OCI-LY7 (cell line): ENCODE data around the gene SALL1. TPM values are rescaled to one million over a fixed set of nuclear protein-coding genes. Genes with fewer than 3 reads are reported as not detected.

Experiments used
- BruUV-seq: library from RNA; stranded (reverse); fragments of 400-500 nt; replicated peaks from 2 replicates; lab custom pipeline; 2021; lab: Mats Ljungman, UMichigan
- CTCF ChIA-PET: fragments of 300-600 bp; sonication (Branson Sonifier 250); formaldehyde crosslinking; loops from one replicate; lab custom pipeline; 2022; ENCODE audit warnings: antibody characterized with exemption; ENCODE audit not compliant: unreplicated experiment; lab: Charles Lee
- POLR2A ChIA-PET: fragments of 300-600 bp; sonication (Branson Sonifier 250); formaldehyde crosslinking; loops from one replicate; lab custom pipeline; 2022; ENCODE audit warnings: antibody characterized with exemption; lab: Charles Lee
- DNase-seq: peaks from one replicate; pipeline ENCODE4 v3.0.0-alpha.2; 2015; ENCODE audit warnings: low spot score
- H2AFZ ChIP-seq: fragments of 200-600 bp; sonication (generic), shearing (Covaris generic); 2 replicates; pipeline ENCODE4 v1.6.1; 2014; ENCODE audit warnings: mild to moderate bottlenecking, antibody characterized with exemption, low read length, moderate library complexity
- H3K27ac ChIP-seq: fragments of 200-600 bp; sonication (generic); 2 replicates; pipeline ENCODE4 v1.5.1; 2014; ENCODE audit warnings: mixed run types, low read depth, mild to moderate bottlenecking, moderate library complexity, low read length, inconsistent platforms; ENCODE audit not compliant: poor library complexity, severe bottlenecking
- H3K36me3 ChIP-seq: fragments of 200-600 bp; sonication (generic); 2 replicates; pipeline ENCODE4 v1.6.1; 2014; ENCODE audit warnings: mild to moderate bottlenecking, antibody characterized with exemption, low read length, moderate library complexity, mixed read lengths; ENCODE audit not compliant: insufficient read depth
- H3K4me1 ChIP-seq: fragments of 200-600 bp; sonication (generic); 2 replicates; pipeline ENCODE4 v1.5.1; 2014; ENCODE audit warnings: mild to moderate bottlenecking, low read length; ENCODE audit not compliant: insufficient read depth, poor library complexity, severe bottlenecking
- H3K4me2 ChIP-seq: fragments of 200-600 bp; sonication (generic); 2 replicates; pipeline ENCODE4 v1.6.1; 2014; ENCODE audit warnings: mild to moderate bottlenecking, low read length
- H3K4me3 ChIP-seq: fragments of 200-600 bp; sonication (generic); 2 replicates; pipeline ENCODE4 v1.5.1; 2014; ENCODE audit warnings: mild to moderate bottlenecking, low read depth, low read length; ENCODE audit not compliant: poor library complexity, severe bottlenecking
- H3K79me2 ChIP-seq: fragments of 200-600 bp; sonication (generic); 2 replicates; pipeline ENCODE4 v1.6.1; 2016; ENCODE audit warnings: low read depth, mild to moderate bottlenecking, low read length, moderate library complexity, mixed read lengths; ENCODE audit not compliant: insufficient read depth
- H3K9me2 ChIP-seq: fragments of 200-600 bp; sonication (generic); 2 replicates; pipeline ENCODE4 v1.6.1; 2016; ENCODE audit warnings: mild to moderate bottlenecking, low read length, mixed read lengths; ENCODE audit not compliant: insufficient read depth
- H3K9me3 ChIP-seq: fragments of 200-600 bp; sonication (generic); 2 replicates; pipeline ENCODE4 v1.6.1; 2014; ENCODE audit warnings: mild to moderate bottlenecking, mixed run types, low read length, mixed read lengths
- H4K20me1 ChIP-seq: fragments of 200-600 bp; sonication (generic); 2 replicates; pipeline ENCODE4 v1.6.1; 2014; ENCODE audit warnings: mild to moderate bottlenecking, antibody characterized with exemption, low read length, moderate library complexity, mixed read lengths; ENCODE audit not compliant: insufficient read depth
- CTCF ChIP-seq: fragments of 200-600 bp; sonication (generic); conservative IDR thresholded peaks from 2 replicates; pipeline ENCODE4 v1.5.1; 2014; ENCODE audit warnings: mild to moderate bottlenecking, antibody characterized with exemption, low read length, moderate library complexity, mixed read lengths
- EZH2phosphoT487 ChIP-seq: fragments of 200-600 bp; sonication (generic); IDR thresholded peaks from 2 replicates; pipeline ENCODE4 v1.6.1; 2018; ENCODE audit warnings: low read depth, borderline replicate concordance, mild to moderate bottlenecking, mixed run types, antibody characterized with exemption, low read length, moderate library complexity, mixed read lengths
- intact Hi-C: fragments of 100-400 bp; cut with micrococcal nuclease; formaldehyde crosslinking; loops from one replicate; pipeline ENCODE4 v1.10.0; 2022; ENCODE audit not compliant: unreplicated experiment
- total RNA-seq, 2 experiments: library from RNA; depleted of rRNA in 1 of 2; stranded (reverse); fragments of >200 nt in 1 of 2; shearing (Covaris generic) in 1 of 2; gene quantifications; 2 replicates each; pipeline ENCODE4 v1.2.3, GENCODE V29; 2014 to 2022

SALL1 gene
- total RNA-seq, 2 experiments from 2014 or later: not detected

GRCh38 chr16:51168755-51169154, 17.7 kb upstream of the SALL1 start:
- intact Hi-C loops: no loop called here
- Histone ChIP-seq H3K36me3 (no peaks in the 10 kb centered on the region), H3K4me1 (no peaks in the 10 kb centered on the region), H3K79me2 (no peaks in the 10 kb centered on the region), H3K27ac (no peak overlapping the region), H4K20me1 (no peaks in the 10 kb centered on the region), H3K9me3 (no peaks in the 10 kb centered on the region), H2AFZ (no peak overlapping the region), H3K4me2 (no peak overlapping the region), H3K4me3 (no peak overlapping the region), H3K9me2 (no peaks in the 10 kb centered on the region)
- ChIA-PET CTCF (no interaction called here), POLR2A (interaction anchor here (0.7 kb wide), 1 partner anchor 1749 kb away, joined by 3 read pairs; no protein-coding TSS in a partner anchor)
- DNase-seq: no peak
- TF ChIP-seq CTCF (no peak), EZH2phosphoT487 (no peak)
- no TSS peak for BruUV-seq

- TF ChIP-seq EZH2phosphoT487 (no peak), CTCF (no peak)
- Histone ChIP-seq H3K27ac (no peak overlapping the region), H3K4me1 (no peaks in the 10 kb centered on the region)
Observed at GRCh38 chr16:51167170-51167895, 16.3 kb upstream of the SALL1 start.

GRCh38 chr16:51166541-51166940, 15.5 kb upstream of the SALL1 start:
- Histone ChIP-seq H2AFZ (no peak overlapping the region), H3K4me2 (no peak overlapping the region), H3K4me3 (no peak overlapping the region), H4K20me1 (no peaks in the 10 kb centered on the region), H3K27ac (no peak overlapping the region), H3K79me2 (no peaks in the 10 kb centered on the region), H3K9me3 (no peaks in the 10 kb centered on the region), H3K4me1 (no peaks in the 10 kb centered on the region), H3K36me3 (no peaks in the 10 kb centered on the region), H3K9me2 (no peaks in the 10 kb centered on the region)
- POLR2A ChIA-PET: no interaction called here
- intact Hi-C loops: no loop called here
- DNase-seq: no peak
- BruUV-seq: no TSS peak
- CTCF ChIA-PET: no interaction called here
- TF ChIP-seq EZH2phosphoT487 (no peak), CTCF (no peak)

More at GRCh38 chr16:51167170-51167895, 16.3 kb upstream of the SALL1 start:
- no peaks in the 10 kb centered on the region for H3K9me3 ChIP-seq
- no peaks in the 10 kb centered on the region for H4K20me1 ChIP-seq
- H3K4me3 ChIP-seq: no peak overlapping the region
- no peak for DNase-seq
- no peak overlapping the region for H3K4me2 ChIP-seq
- H3K79me2 ChIP-seq: no peaks in the 10 kb centered on the region
- ChIA-PET CTCF (no interaction called here), POLR2A (interaction anchor here (0.5 to 0.8 kb wide), 2 partner anchors 24 to 1889 kb away, joined by 3 to 4 read pairs; no protein-coding TSS in a partner anchor)
- no peak overlapping the region for H2AFZ ChIP-seq
- intact Hi-C loops: no loop called here
- no peaks in the 10 kb centered on the region for H3K9me2 ChIP-seq
- no peaks in the 10 kb centered on the region for H3K36me3 ChIP-seq
- BruUV-seq: no TSS peak
